ENCODE measurements around the gene ZNF454. TPM values are rescaled to one million over a fixed set of nuclear protein-coding genes. Genes with fewer than 3 reads are reported as not detected.

The ZNF454 gene
- total and polyA plus RNA-seq, 4 donors: 0.85 to 5.6 (median 2.2) TPM

GRCh38 chr5:178989311-178989710 lies 48.3 kb downstream of the ZNF454 start:
- no peak overlapping the region for H3K27ac ChIP-seq (ENCODE audit: low read depth in 1 of 2, low read length in 1 of 2)
- H3K4me3 ChIP-seq: no peak overlapping the region
- no peak overlapping the region for H3K9ac ChIP-seq (ENCODE audit: insufficient read depth in 1 of 2, low read length in 2 of 2)
- peaks cover 0 to 4% (median 0%) of the 10 kb centered on the region in 4 donors for H3K36me3 ChIP-seq (ENCODE audit: control insufficient read depth in 4 of 4, insufficient read depth in 4 of 4, low read length in 4 of 4)
- peaks cover 0 to 68% (median 10%) of the 10 kb centered on the region in 4 donors for H3K9me3 ChIP-seq (ENCODE audit: control insufficient read depth in 4 of 4, insufficient read depth in 3 of 4, low read length in 3 of 4)
- peaks cover 0 to 2% (median 0%) of the 10 kb centered on the region in 5 donors for H3K4me1 ChIP-seq (ENCODE audit: control insufficient read depth in 5 of 5, insufficient read depth in 5 of 5, low read length in 5 of 5)
- WGBS, 2 donors: 93 to 95% methylated on average over 7 of the region's 7 CpGs
- ATAC-seq (ENCODE audit: insufficient read depth, low FRiP score) (no peak), DNase-seq (no peak)
- TF ChIP-seq, protein P1, sequence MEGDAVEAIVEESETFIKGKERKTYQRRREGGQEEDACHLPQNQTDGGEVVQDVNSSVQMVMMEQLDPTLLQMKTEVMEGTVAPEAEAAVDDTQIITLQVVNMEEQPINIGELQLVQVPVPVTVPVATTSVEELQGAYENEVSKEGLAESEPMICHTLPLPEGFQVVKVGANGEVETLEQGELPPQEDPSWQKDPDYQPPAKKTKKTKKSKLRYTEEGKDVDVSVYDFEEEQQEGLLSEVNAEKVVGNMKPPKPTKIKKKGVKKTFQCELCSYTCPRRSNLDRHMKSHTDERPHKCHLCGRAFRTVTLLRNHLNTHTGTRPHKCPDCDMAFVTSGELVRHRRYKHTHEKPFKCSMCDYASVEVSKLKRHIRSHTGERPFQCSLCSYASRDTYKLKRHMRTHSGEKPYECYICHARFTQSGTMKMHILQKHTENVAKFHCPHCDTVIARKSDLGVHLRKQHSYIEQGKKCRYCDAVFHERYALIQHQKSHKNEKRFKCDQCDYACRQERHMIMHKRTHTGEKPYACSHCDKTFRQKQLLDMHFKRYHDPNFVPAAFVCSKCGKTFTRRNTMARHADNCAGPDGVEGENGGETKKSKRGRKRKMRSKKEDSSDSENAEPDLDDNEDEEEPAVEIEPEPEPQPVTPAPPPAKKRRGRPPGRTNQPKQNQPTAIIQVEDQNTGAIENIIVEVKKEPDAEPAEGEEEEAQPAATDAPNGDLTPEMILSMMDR (IDR thresholded peaks at IDR 0.05; ENCODE audit: control extremely low read depth, extremely low read depth): no peak
- H3K27me3 ChIP-seq (ENCODE audit: control insufficient read depth in 3 of 3, insufficient read depth in 3 of 3, low read length in 2 of 3): peaks cover 8 to 14% (median 12%) of the 10 kb centered on the region in 3 donors

DNA sequence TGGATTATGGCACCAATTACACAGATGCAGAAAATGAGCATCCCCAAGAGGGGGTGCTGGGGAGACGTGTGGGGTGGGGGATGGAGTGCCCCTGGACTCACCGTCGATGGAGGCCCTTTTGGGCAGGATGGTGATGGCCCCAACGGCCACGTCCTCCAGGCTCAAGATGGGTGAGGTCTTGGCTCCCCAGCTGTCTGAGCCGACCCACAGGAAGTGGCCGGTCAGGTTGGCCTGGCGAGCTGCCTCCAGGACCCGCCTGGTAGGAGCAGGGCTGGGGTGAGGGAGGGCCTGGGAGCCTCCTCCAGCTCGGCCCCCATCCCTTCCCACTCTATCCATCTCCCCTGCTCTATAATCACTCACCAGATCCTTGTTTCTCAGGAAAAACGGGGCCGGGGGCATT lies 49.5 kb downstream of the ZNF454 start:
- ATAC-seq (ENCODE audit: insufficient read depth, low FRiP score) (no peak), DNase-seq (no peak)
- WGBS, 2 donors: 89 to 95% methylated on average over 9 to 12 of the region's 12 CpGs
- Histone ChIP-seq H3K4me1 (ENCODE audit: control insufficient read depth in 5 of 5, insufficient read depth in 5 of 5, low read length in 5 of 5) (peaks cover 0 to 5% (median 0%) of the 10 kb centered on the region in 5 donors), H3K9ac (ENCODE audit: insufficient read depth in 1 of 2, low read length in 2 of 2) (no peak overlapping the region), H3K4me3 (no peak overlapping the region), H3K27ac (ENCODE audit: low read depth in 1 of 2, low read length in 1 of 2) (no peak overlapping the region), H3K36me3 (ENCODE audit: control insufficient read depth in 4 of 4, insufficient read depth in 4 of 4, low read length in 4 of 4) (peaks cover 0 to 4% (median 0%) of the 10 kb centered on the region in 4 donors), H3K27me3 (ENCODE audit: control insufficient read depth in 3 of 3, insufficient read depth in 3 of 3, low read length in 2 of 3) (peaks cover 15 to 18% (median 17%) of the 10 kb centered on the region in 3 donors), H3K9me3 (ENCODE audit: control insufficient read depth in 4 of 4, insufficient read depth in 3 of 4, low read length in 3 of 4) (peaks cover 0 to 59% (median 8%) of the 10 kb centered on the region in 4 donors)
- TF ChIP-seq, protein P1 (IDR thresholded peaks at IDR 0.05; ENCODE audit: control extremely low read depth, extremely low read depth): no peak

DNA sequence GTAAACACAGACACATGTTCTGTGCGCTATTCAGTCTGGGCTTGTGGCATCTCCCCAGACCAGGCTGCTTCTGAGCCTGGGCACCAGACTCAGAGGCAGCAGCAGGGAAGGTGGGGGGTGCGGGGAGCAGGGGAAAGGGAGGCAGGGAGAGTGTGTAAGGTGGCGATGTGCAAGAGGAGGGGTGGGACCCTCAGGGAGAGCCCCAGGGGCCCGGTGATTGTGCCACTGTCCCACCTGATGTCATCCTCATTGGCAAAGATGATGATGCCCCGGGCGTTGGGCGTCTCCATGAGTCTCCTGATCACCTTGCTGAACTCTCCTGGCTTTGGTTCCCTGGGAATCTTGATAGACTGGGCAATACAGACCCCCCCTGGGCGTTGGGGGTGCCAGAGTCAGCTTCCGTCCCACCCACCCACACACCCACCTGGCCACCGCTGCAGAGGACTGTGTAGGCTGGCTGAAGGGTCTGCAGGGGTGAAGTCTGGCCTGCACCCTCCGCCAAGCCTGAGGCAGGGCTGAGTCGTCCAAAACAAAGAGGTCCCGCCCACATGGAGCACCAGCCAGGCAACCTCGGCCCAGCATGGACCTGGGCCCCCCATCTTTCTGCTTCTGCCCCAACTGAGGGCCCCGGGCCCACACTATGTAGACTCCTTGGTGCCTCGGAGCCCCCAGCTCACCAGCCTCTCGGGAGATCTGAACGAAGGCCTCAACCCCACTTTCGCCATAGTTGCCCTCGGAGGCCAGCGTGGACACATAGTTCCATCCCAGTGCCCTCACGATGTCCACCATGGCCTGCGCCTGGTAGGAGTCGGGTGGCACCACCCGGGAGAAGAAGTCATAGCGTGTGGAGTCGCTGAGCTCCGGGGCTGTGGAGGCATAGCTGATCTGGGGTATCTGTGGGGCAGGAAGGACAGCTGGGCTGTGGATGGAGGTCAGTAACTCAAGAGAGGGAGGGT lies 50.5 kb downstream of the ZNF454 start:
- peaks cover 16 to 26% (median 17%) of the 10 kb centered on the region in 3 donors for H3K27me3 ChIP-seq (ENCODE audit: control insufficient read depth in 3 of 3, insufficient read depth in 3 of 3, low read length in 2 of 3)
- H3K4me1 ChIP-seq (ENCODE audit: control insufficient read depth in 5 of 5, insufficient read depth in 5 of 5, low read length in 5 of 5): peaks cover 0 to 5% (median 0%) of the 10 kb centered on the region in 5 donors
- DNase-seq (no peak), ATAC-seq (ENCODE audit: insufficient read depth, low FRiP score) (no peak)
- TF ChIP-seq, protein P1 (IDR thresholded peaks at IDR 0.05; ENCODE audit: control extremely low read depth, extremely low read depth): no peak
- no peak overlapping the region for H3K9ac ChIP-seq (ENCODE audit: insufficient read depth in 1 of 2, low read length in 2 of 2)
- H3K36me3 ChIP-seq (ENCODE audit: control insufficient read depth in 4 of 4, insufficient read depth in 4 of 4, low read length in 4 of 4): peaks cover 0 to 4% (median 0%) of the 10 kb centered on the region in 4 donors
- no peak overlapping the region for H3K4me3 ChIP-seq
- no peak overlapping the region for H3K27ac ChIP-seq (ENCODE audit: low read depth in 1 of 2, low read length in 1 of 2)
- 91% methylated on average over 28 of the region's 28 CpGs for WGBS, 2 donors
- H3K9me3 ChIP-seq (ENCODE audit: control insufficient read depth in 4 of 4, insufficient read depth in 3 of 4, low read length in 3 of 4): peaks cover 0 to 54% (median 8%) of the 10 kb centered on the region in 4 donors
